Measurements from ENCODE around the gene ATG7. TPM values are rescaled to one million over a fixed set of nuclear protein-coding genes. Genes with fewer than 3 reads are reported as not detected.

ATG7 gene
- total RNA-seq, 2 donors from 2014 or later: 33.9 to 38.4 TPM

- peaks cover 20% of the 10 kb centered on the region for H3K36me3 ChIP-seq (ENCODE audit: control insufficient read depth, insufficient read depth, low read length)
- DNase-seq: no peak
- H3K4me1 Mint-ChIP-seq: no peaks in the 10 kb centered on the region
- no peaks in the 10 kb centered on the region for H3K27me3 Mint-ChIP-seq (ENCODE audit: insufficient read depth)
- WGBS, 2 experiments (ENCODE audit: insufficient coverage in 1 of 2, insufficient read length in 1 of 2): 87 to 93% methylated on average over 4 to 17 of the region's 17 CpGs
- H3K27me3 ChIP-seq (ENCODE audit: control insufficient read depth, insufficient read depth, low read length, poor library complexity, severe bottlenecking): no peaks in the 10 kb centered on the region
- H3K4me1 ChIP-seq (ENCODE audit: control insufficient read depth, insufficient read depth, low read length): no peaks in the 10 kb centered on the region
- H3K27ac Mint-ChIP-seq: no peak overlapping the region
- H3K9me3 Mint-ChIP-seq: no peaks in the 10 kb centered on the region
- H3K4me3 Mint-ChIP-seq: no peak overlapping the region
- no peak overlapping the region for H3K27ac ChIP-seq (ENCODE audit: low read depth, low read length)
- peaks cover 28% of the 10 kb centered on the region for H3K36me3 Mint-ChIP-seq (ENCODE audit: low read depth)
- TF ChIP-seq CTCF (conservative IDR thresholded peaks at IDR 0.05): no peak
- H3K9me3 ChIP-seq (ENCODE audit: control insufficient read depth, low read length): no peaks in the 10 kb centered on the region
- no peak overlapping the region for H3K4me3 ChIP-seq (ENCODE audit: low read length)
- no peak overlapping the region for H3K9ac ChIP-seq (ENCODE audit: extremely low read depth, low read length, poor library complexity, severe bottlenecking)
Measured at GRCh38 chr3:11553436-11554235, 281.4 kb downstream of the ATG7 start.

- peaks cover 28% of the 10 kb centered on the region for H3K36me3 Mint-ChIP-seq (ENCODE audit: low read depth)
- WGBS, 2 experiments (ENCODE audit: insufficient coverage in 1 of 2, insufficient read length in 1 of 2): 95 to 100% methylated on average over 1 to 3 of the region's 3 CpGs
Measured at GRCh38 chr3:11554236-11554610, 282.0 kb downstream of the ATG7 start.

GRCh38 chr3:11554666-11555065 lies 282.5 kb downstream of the ATG7 start:
- H3K27me3 ChIP-seq (ENCODE audit: control insufficient read depth, insufficient read depth, low read length, poor library complexity, severe bottlenecking): no peaks in the 10 kb centered on the region
- no peak overlapping the region for H3K27ac ChIP-seq (ENCODE audit: low read depth, low read length)
- Mint-ChIP-seq H3K36me3 (ENCODE audit: low read depth) (peaks cover 28% of the 10 kb centered on the region), H3K9me3 (no peaks in the 10 kb centered on the region), H3K27me3 (ENCODE audit: insufficient read depth) (no peaks in the 10 kb centered on the region), H3K4me3 (no peak overlapping the region), H3K27ac (no peak overlapping the region), H3K4me1 (no peaks in the 10 kb centered on the region)
- H3K4me1 ChIP-seq (ENCODE audit: control insufficient read depth, insufficient read depth, low read length): no peaks in the 10 kb centered on the region
- H3K4me3 ChIP-seq (ENCODE audit: low read length): no peak overlapping the region
- H3K36me3 ChIP-seq (ENCODE audit: control insufficient read depth, insufficient read depth, low read length): peaks cover 20% of the 10 kb centered on the region
- no peaks in the 10 kb centered on the region for H3K9me3 ChIP-seq (ENCODE audit: control insufficient read depth, low read length)
- 90 to 97% methylated on average over 6 to 12 of the region's 12 CpGs for WGBS, 2 experiments (ENCODE audit: insufficient coverage in 1 of 2, insufficient read length in 1 of 2)
- H3K9ac ChIP-seq (ENCODE audit: extremely low read depth, low read length, poor library complexity, severe bottlenecking): no peak overlapping the region
- TF ChIP-seq CTCF (conservative IDR thresholded peaks at IDR 0.05): no peak
- DNase-seq: no peak

More at GRCh38 chr3:11554236-11554610, 282.0 kb downstream of the ATG7 start:
- TF ChIP-seq CTCF (conservative IDR thresholded peaks at IDR 0.05): no peak
- Histone ChIP-seq H3K36me3 (ENCODE audit: control insufficient read depth, insufficient read depth, low read length) (peaks cover 20% of the 10 kb centered on the region), H3K4me3 (ENCODE audit: low read length) (no peak overlapping the region), H3K4me1 (ENCODE audit: control insufficient read depth, insufficient read depth, low read length) (no peaks in the 10 kb centered on the region), H3K9me3 (ENCODE audit: control insufficient read depth, low read length) (no peaks in the 10 kb centered on the region), H3K9ac (ENCODE audit: extremely low read depth, low read length, poor library complexity, severe bottlenecking) (no peak overlapping the region), H3K27me3 (ENCODE audit: control insufficient read depth, insufficient read depth, low read length, poor library complexity, severe bottlenecking) (no peaks in the 10 kb centered on the region), H3K27ac (ENCODE audit: low read depth, low read length) (no peak overlapping the region)
- H3K4me1 Mint-ChIP-seq: no peaks in the 10 kb centered on the region
- no peaks in the 10 kb centered on the region for H3K9me3 Mint-ChIP-seq
- no peak for DNase-seq
- no peak overlapping the region for H3K4me3 Mint-ChIP-seq
- H3K27me3 Mint-ChIP-seq (ENCODE audit: insufficient read depth): no peaks in the 10 kb centered on the region
- no peak overlapping the region for H3K27ac Mint-ChIP-seq
